OCI-LY3 (cell line): ENCODE data around the gene OTOG.

Experiments
- CTCF ChIP-seq: fragments of 200-600, 300-600 bp; sonication (generic); IDR thresholded peaks from 2 replicates; pipeline ENCODE4 v1.5.1; 2014; ENCODE audit warnings: antibody characterized with exemption, low read length, low read depth
- EZH2phosphoT487 ChIP-seq: fragments of 200-600 bp; shearing (Covaris generic); IDR thresholded peaks from 2 replicates; pipeline ENCODE4 v1.6.1; 2018; ENCODE audit warnings: antibody characterized with exemption, mixed run types, low read depth

GRCh38 chr11:17645190-17645970, 98.3 kb downstream of the OTOG start:
- TF ChIP-seq CTCF (no peak), EZH2phosphoT487 (no peak)
